ENCODE measurements around the gene OR2T3.
"Not testable (repeated sequence)": the region's sequence is repeated elsewhere in the genome, so short reads cannot be mapped to it uniquely, and the experiment has no call there.

- TF ChIP-seq CTCF (IDR thresholded peaks at IDR 0.05; ENCODE audit: extremely low read depth in 1 of 2, insufficient read depth in 1 of 2, low read depth in 1 of 2, low read length in 2 of 2); POLR2A (IDR thresholded peaks at IDR 0.05; ENCODE audit: low read depth, low read length); EZH2 (IDR thresholded peaks at IDR 0.05; ENCODE audit: borderline replicate concordance, low read depth, low read length, severe bottlenecking); GATA2 (IDR thresholded peaks at IDR 0.05; ENCODE audit: insufficient read depth, insufficient read length, low read depth, low read length); POLR2AphosphoS5 (IDR thresholded peaks at IDR 0.05; ENCODE audit: insufficient read depth, low read depth, low read length); MYC (IDR thresholded peaks at IDR 0.05; ENCODE audit: low read depth, low read length): not testable (repeated sequence)
Observed at GRCh38 chr1:248434913-248435312, 38.2 kb upstream of the OR2T3 start.

Data from endothelial cell of umbilical vein (primary cell).